CD4-positive, alpha-beta T cell treated with Interferon alpha-2 for 1 hour (primary cell): Measurements from ENCODE around the gene TRMT61A.

ENCODE experiments used
- DNase-seq, 2 donors: peaks; one replicate each; pipeline ENCODE4 v3.0.0-alpha.2; 2020 to 2022

Gene TRMT61A

GRCh38 chr14:103528587-103529382 is at the start of gene TRMT61A:
Gene TRMT61A, plus strand, starts transcription at chr14:103529196. Its CDS starts 783 bp downstream, at chr14:103529979.
- peak; percentile 78 to 84 for DNase-seq

GRCh38 chr14:103480595-103480994 is 48.4 kb upstream of the TRMT61A start:
- peak in 1 of 2 donors; percentile 34 for DNase-seq

- DNase-seq: no peak
Observed at GRCh38 chr14:103483600-103483999, 45.4 kb upstream of the TRMT61A start.

- no peak for DNase-seq
Observed at GRCh38 chr14:103485504-103485903, 43.5 kb upstream of the TRMT61A start.

- no peak for DNase-seq
Observed at GRCh38 chr14:103488071-103488470, 40.9 kb upstream of the TRMT61A start.

- DNase-seq: no peak
Observed at GRCh38 chr14:103488960-103489359, 40.0 kb upstream of the TRMT61A start.

GRCh38 chr14:103489621-103490020 is 39.4 kb upstream of the TRMT61A start:
- DNase-seq: no peak

GRCh38 chr14:103491691-103492090 is 37.3 kb upstream of the TRMT61A start:
- no peak for DNase-seq

- DNase-seq: no peak
Observed at GRCh38 chr14:103492156-103492925, 36.7 kb upstream of the TRMT61A start.

- DNase-seq: no peak
Observed at GRCh38 chr14:103495854-103496253, 33.1 kb upstream of the TRMT61A start.

GRCh38 chr14:103496776-103497175 is 32.2 kb upstream of the TRMT61A start:
- no peak for DNase-seq

GRCh38 chr14:103499709-103500108 is 29.3 kb upstream of the TRMT61A start:
- DNase-seq: no peak

GRCh38 chr14:103500148-103500990 is 28.6 kb upstream of the TRMT61A start:
- DNase-seq: peak; percentile 69 to 79

- no peak for DNase-seq
Observed at GRCh38 chr14:103501041-103501870, 27.7 kb upstream of the TRMT61A start.

- no peak for DNase-seq
Observed at GRCh38 chr14:103501921-103502669, 26.9 kb upstream of the TRMT61A start.

GRCh38 chr14:103502877-103503276 is 26.1 kb upstream of the TRMT61A start:
- DNase-seq: no peak

GRCh38 chr14:103503296-103503695 is 25.7 kb upstream of the TRMT61A start:
- DNase-seq: no peak

- DNase-seq: no peak
Observed at GRCh38 chr14:103504991-103505565, 23.9 kb upstream of the TRMT61A start.

GRCh38 chr14:103507751-103508150 is 21.2 kb upstream of the TRMT61A start:
- DNase-seq: no peak

- no peak for DNase-seq
Observed at GRCh38 chr14:103508521-103509329, 20.3 kb upstream of the TRMT61A start.
